ENCODE data around the gene SDK1. TPM values are rescaled to one million over a fixed set of nuclear protein-coding genes. Genes with fewer than 3 reads are reported as not detected.
"Not testable (repeated sequence)": the region's sequence is repeated elsewhere in the genome, so short reads cannot be mapped to it uniquely, and the experiment has no call there.

Gene SDK1
- total RNA-seq, 1 donor from 2014 or later, result 10.4 TPM

- no peak for ATAC-seq
- no peak for DNase-seq
- Histone ChIP-seq H3K4me3 (no peak overlapping the region), H3K27ac (no peak overlapping the region), H3K27me3 (no peaks in the 10 kb centered on the region), H3K36me3 (no peaks in the 10 kb centered on the region), H3K4me1 (no peaks in the 10 kb centered on the region), H3K9me3 (no peaks in the 10 kb centered on the region)
- TF ChIP-seq CTCF (IDR thresholded peaks at IDR 0.05), result no peak
- intact Hi-C loops (cut with DNase I), result no loop called here
Measured at GRCh38 chr7:4257146-4258111, 956.4 kb downstream of the SDK1 start.

GRCh38 chr7:4260116-4260515 is 959.1 kb downstream of the SDK1 start:
- DNase-seq; intact Hi-C loops (cut with DNase I); H3K27me3 ChIP-seq; H3K9me3 ChIP-seq; H3K36me3 ChIP-seq; H3K4me1 ChIP-seq; ATAC-seq; H3K4me3 ChIP-seq; H3K27ac ChIP-seq: not testable (repeated sequence)

- Histone ChIP-seq H3K36me3 (no peaks in the 10 kb centered on the region), H3K27me3 (no peaks in the 10 kb centered on the region), H3K4me1 (no peaks in the 10 kb centered on the region), H3K27ac (no peak overlapping the region), H3K4me3 (no peak overlapping the region), H3K9me3 (no peaks in the 10 kb centered on the region)
- intact Hi-C loops (cut with DNase I), result no loop called here
- ATAC-seq, result no peak
- TF ChIP-seq CTCF (IDR thresholded peaks at IDR 0.05), result no peak
- DNase-seq, result no peak
Measured at GRCh38 chr7:4260867-4261600, 960.0 kb downstream of the SDK1 start.

GRCh38 chr7:4261601-4261960 is 960.5 kb downstream of the SDK1 start:
- Histone ChIP-seq H3K27me3 (no peaks in the 10 kb centered on the region), H3K9me3 (no peaks in the 10 kb centered on the region), H3K4me3 (no peak overlapping the region), H3K4me1 (no peaks in the 10 kb centered on the region), H3K27ac (no peak overlapping the region), H3K36me3 (no peaks in the 10 kb centered on the region)
- TF ChIP-seq CTCF (IDR thresholded peaks at IDR 0.05), result no peak
- DNase-seq (no peak), ATAC-seq (no peak)
- intact Hi-C loops (cut with DNase I), result no loop called here

GRCh38 chr7:4264206-4264605 is 963.2 kb downstream of the SDK1 start:
- H3K27ac ChIP-seq; DNase-seq; ATAC-seq; H3K27me3 ChIP-seq; H3K4me3 ChIP-seq; H3K9me3 ChIP-seq; H3K4me1 ChIP-seq; intact Hi-C loops (cut with DNase I); H3K36me3 ChIP-seq: not testable (repeated sequence)

GRCh38 chr7:4265066-4265465 is 964.0 kb downstream of the SDK1 start:
- no peak for TF ChIP-seq CTCF (IDR thresholded peaks at IDR 0.05)
- no peak for ATAC-seq

More at GRCh38 chr7:4265066-4265465, 964.0 kb downstream of the SDK1 start:
- Histone ChIP-seq H3K4me3 (no peak overlapping the region), H3K36me3 (no peaks in the 10 kb centered on the region), H3K9me3 (no peaks in the 10 kb centered on the region), H3K27ac (no peak overlapping the region), H3K4me1 (no peaks in the 10 kb centered on the region), H3K27me3 (no peaks in the 10 kb centered on the region)
- DNase-seq, result no peak
- intact Hi-C loops (cut with DNase I), result no loop called here

Measured in upper lobe of right lung (tissue), 1 donor.